OCI-LY7 (cell line): Measurements from ENCODE around the gene EIF4B.

ENCODE experiments used
- EZH2phosphoT487 ChIP-seq: fragments of 200-600 bp; sonication (generic); IDR thresholded peaks from 2 replicates; pipeline ENCODE4 v1.6.1; 2018; ENCODE audit warnings: low read depth, borderline replicate concordance, mild to moderate bottlenecking, mixed run types, antibody characterized with exemption, low read length, moderate library complexity, mixed read lengths
- TF ChIP-seq, protein P1 (sequence below): fragments of 200-600 bp; sonication (generic); conservative IDR thresholded peaks from 2 replicates; pipeline ENCODE4 v1.5.1; 2014; ENCODE audit warnings: mild to moderate bottlenecking, antibody characterized with exemption, low read length, moderate library complexity, mixed read lengths

GRCh38 chr12:53071591-53072551, 65.6 kb downstream of the EIF4B start:
- no peak for TF ChIP-seq EZH2phosphoT487
- TF ChIP-seq, protein P1, sequence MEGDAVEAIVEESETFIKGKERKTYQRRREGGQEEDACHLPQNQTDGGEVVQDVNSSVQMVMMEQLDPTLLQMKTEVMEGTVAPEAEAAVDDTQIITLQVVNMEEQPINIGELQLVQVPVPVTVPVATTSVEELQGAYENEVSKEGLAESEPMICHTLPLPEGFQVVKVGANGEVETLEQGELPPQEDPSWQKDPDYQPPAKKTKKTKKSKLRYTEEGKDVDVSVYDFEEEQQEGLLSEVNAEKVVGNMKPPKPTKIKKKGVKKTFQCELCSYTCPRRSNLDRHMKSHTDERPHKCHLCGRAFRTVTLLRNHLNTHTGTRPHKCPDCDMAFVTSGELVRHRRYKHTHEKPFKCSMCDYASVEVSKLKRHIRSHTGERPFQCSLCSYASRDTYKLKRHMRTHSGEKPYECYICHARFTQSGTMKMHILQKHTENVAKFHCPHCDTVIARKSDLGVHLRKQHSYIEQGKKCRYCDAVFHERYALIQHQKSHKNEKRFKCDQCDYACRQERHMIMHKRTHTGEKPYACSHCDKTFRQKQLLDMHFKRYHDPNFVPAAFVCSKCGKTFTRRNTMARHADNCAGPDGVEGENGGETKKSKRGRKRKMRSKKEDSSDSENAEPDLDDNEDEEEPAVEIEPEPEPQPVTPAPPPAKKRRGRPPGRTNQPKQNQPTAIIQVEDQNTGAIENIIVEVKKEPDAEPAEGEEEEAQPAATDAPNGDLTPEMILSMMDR: no peak
